PC-9 (cell line): ENCODE results near the gene SMURF1. TPM values are rescaled to one million over a fixed set of nuclear protein-coding genes. Genes with fewer than 3 reads are reported as not detected.

ENCODE experiments used
- BruUV-seq: library from RNA; stranded (reverse); fragments of 400-500 nt; replicated peaks from 2 replicates; lab custom pipeline; 2021; lab: Mats Ljungman, UMichigan
- CTCF ChIA-PET: fragments of 300-600 bp; sonication (Branson Sonifier 250); formaldehyde crosslinking; loops from one replicate; lab custom pipeline; 2022; ENCODE audit warnings: antibody characterized with exemption; lab: Charles Lee
- POLR2A ChIA-PET: fragments of 300-600 bp; sonication (Branson Sonifier 250); formaldehyde crosslinking; loops from one replicate; lab custom pipeline; 2022; ENCODE audit warnings: antibody characterized with exemption; ENCODE audit not compliant: unreplicated experiment; lab: Charles Lee
- DNase-seq, 2 experiments: peaks; one replicate each; pipeline versions ENCODE4 v3.0.0 to v3.0.0-alpha.2; 2015 to 2022; ENCODE audit warnings: mixed read lengths in 1 of 2
- H2AFZ ChIP-seq: fragments of 200-600 bp; sonication (generic); 2 replicates; pipeline ENCODE4 v1.8.1; 2017; ENCODE audit warnings: antibody characterized with exemption
- H3F3A ChIP-seq: fragments of 200-600 bp; sonication (generic); 2 replicates; pipeline ENCODE4 v1.8.1; 2017; ENCODE audit warnings: antibody characterized with exemption, mild to moderate bottlenecking, low read depth; ENCODE audit not compliant: insufficient read depth
- H3K27ac ChIP-seq: fragments of 200-600 bp; sonication (generic); 2 replicates; pipeline ENCODE4 v1.6.1; 2016; ENCODE audit warnings: mixed run types
- H3K27me3 ChIP-seq: fragments of 200-600 bp; sonication (generic); 2 replicates; pipeline ENCODE4 v1.6.1; 2016; ENCODE audit warnings: low read depth, mixed run types; ENCODE audit not compliant: insufficient read depth
- H3K36me3 ChIP-seq: fragments of 200-600 bp; sonication (generic); 2 replicates; pipeline ENCODE4 v1.6.1; 2016; ENCODE audit warnings: low read depth, mixed run types
- H3K4me1 ChIP-seq: fragments of 200-600 bp; sonication (generic); replicated peaks from 2 replicates; pipeline ENCODE4 v1.6.1; 2016; ENCODE audit warnings: mixed run types; ENCODE audit not compliant: insufficient read depth
- H3K4me2 ChIP-seq: fragments of 200-600 bp; sonication (generic); 2 replicates; pipeline ENCODE4 v1.6.1; 2017; ENCODE audit warnings: mixed run types
- H3K4me3 ChIP-seq: fragments of 200-600 bp; sonication (generic); 2 replicates; pipeline ENCODE4 v1.6.1; 2016; ENCODE audit warnings: mixed run types
- H3K79me2 ChIP-seq: fragments of 200-600 bp; sonication (generic); 2 replicates; pipeline ENCODE4 v1.6.1; 2017; ENCODE audit warnings: low read depth, mixed run types
- H3K9me2 ChIP-seq: fragments of 200-600 bp; sonication (generic); 2 replicates; pipeline ENCODE4 v1.8.1; 2017; ENCODE audit warnings: mild to moderate bottlenecking; ENCODE audit not compliant: insufficient read depth
- H3K9me3 ChIP-seq: fragments of 200-600 bp; sonication (generic); 2 replicates; pipeline ENCODE4 v1.8.1; 2016; ENCODE audit warnings: low read depth; ENCODE audit not compliant: insufficient read depth
- H4K20me1 ChIP-seq: fragments of 200-600 bp; sonication (generic); 2 replicates; pipeline ENCODE4 v1.8.1; 2017; ENCODE audit not compliant: insufficient read depth
- CTCF ChIP-seq: fragments of 200-600 bp; sonication (generic); conservative IDR thresholded peaks from 2 replicates; pipeline ENCODE4 v1.6.1; 2017; ENCODE audit warnings: mixed run types, antibody characterized with exemption, mild to moderate bottlenecking, moderate library complexity
- EZH2 ChIP-seq: fragments of 200-600 bp; sonication (generic); IDR thresholded peaks from 2 replicates; pipeline ENCODE4 v1.8.0; 2017; ENCODE audit warnings: antibody characterized with exemption, low read depth
- intact Hi-C: fragments of 100-400 bp; cut with micrococcal nuclease; formaldehyde crosslinking; loops from one replicate; pipeline ENCODE4 v1.10.0; 2022; ENCODE audit not compliant: unreplicated experiment
- total RNA-seq: library from RNA; stranded (reverse); gene quantifications from 2 replicates; pipeline ENCODE4 v1.2.3, GENCODE V29; 2021

The SMURF1 gene
- total RNA-seq, 1 experiment from 2014 or later = 53.2 TPM

GRCh38 chr7:98990356-98990755, 153.6 kb downstream of the SMURF1 start:
- TF ChIP-seq EZH2 (no peak), CTCF (no peak)
- ChIA-PET POLR2A (interaction anchor here (0.6 kb wide), 1 partner anchor 12 kb away, joined by 4 read pairs; no protein-coding TSS in a partner anchor), CTCF (interaction anchor here (0.6 kb wide), 1 partner anchor 126 kb away, joined by 11 read pairs; no protein-coding TSS in a partner anchor)
- Histone ChIP-seq H3K27ac (no peak overlapping the region), H3K79me2 (no peaks in the 10 kb centered on the region), H3K4me1 (no peaks in the 10 kb centered on the region), H3K36me3 (peaks cover 42% of the 10 kb centered on the region), H3K4me2 (no peak overlapping the region), H3K9me2 (no peaks in the 10 kb centered on the region), H4K20me1 (peaks cover 8% of the 10 kb centered on the region; the same call in 1 of the 2 replicates), H3K27me3 (no peaks in the 10 kb centered on the region), H3F3A (no peaks in the 10 kb centered on the region), H3K4me3 (no peak overlapping the region), H2AFZ (no peak overlapping the region), H3K9me3 (no peaks in the 10 kb centered on the region)
- intact Hi-C loops = no loop called here
- no TSS peak for BruUV-seq
- no peak for DNase-seq

DNA sequence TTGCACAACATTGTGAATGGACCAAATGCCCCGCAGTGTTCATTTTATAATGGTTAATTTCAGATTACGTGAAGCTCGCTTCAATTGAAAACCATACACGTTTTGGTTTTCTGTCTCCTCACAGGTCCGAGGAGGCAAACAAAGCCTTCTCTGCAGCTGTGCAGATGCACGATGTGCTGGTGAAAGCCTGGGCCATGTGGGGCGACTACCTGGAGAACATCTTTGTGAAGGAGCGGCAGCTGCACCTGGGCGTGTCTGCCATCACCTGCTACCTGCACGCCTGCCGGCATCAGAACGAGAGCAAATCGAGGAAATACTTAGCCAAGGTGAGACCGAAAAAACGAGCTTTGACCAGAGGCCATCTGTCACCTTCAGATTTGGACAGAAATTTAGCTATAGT, 155.3 kb downstream of the SMURF1 start:
- DNase-seq = no peak
- BruUV-seq = no TSS peak
- H3K79me2 ChIP-seq = no peaks in the 10 kb centered on the region
- no peak for TF ChIP-seq CTCF
- TF ChIP-seq EZH2 = no peak
- H3K4me1 ChIP-seq = no peaks in the 10 kb centered on the region
- POLR2A ChIA-PET = no interaction called here
- no peak overlapping the region for H2AFZ ChIP-seq
- H3K9me2 ChIP-seq = no peaks in the 10 kb centered on the region
- H3K4me2 ChIP-seq = no peak overlapping the region
- no peaks in the 10 kb centered on the region for H3K9me3 ChIP-seq
- peaks cover 52% of the 10 kb centered on the region for H3K36me3 ChIP-seq
- H3K4me3 ChIP-seq = no peak overlapping the region
- H3F3A ChIP-seq = no peaks in the 10 kb centered on the region; the same call in 1 of the 2 replicates
- intact Hi-C loops = no loop called here
- CTCF ChIA-PET = no interaction called here
- no peaks in the 10 kb centered on the region for H3K27me3 ChIP-seq
- H3K27ac ChIP-seq = no peak overlapping the region
- peaks cover 8% of the 10 kb centered on the region; the same call in 1 of the 2 replicates for H4K20me1 ChIP-seq

GRCh38 chr7:98985945-98986344, 158.0 kb downstream of the SMURF1 start:
- Histone ChIP-seq H3K4me1 (no peaks in the 10 kb centered on the region), H3K27ac (no peak overlapping the region), H3F3A (no peaks in the 10 kb centered on the region; the same call in 1 of the 2 replicates), H3K4me3 (no peak overlapping the region), H3K27me3 (no peaks in the 10 kb centered on the region), H2AFZ (no peak overlapping the region), H3K9me2 (no peaks in the 10 kb centered on the region), H3K36me3 (peaks cover 55% of the 10 kb centered on the region), H3K4me2 (no peak overlapping the region), H3K79me2 (no peaks in the 10 kb centered on the region), H4K20me1 (peaks cover 8% of the 10 kb centered on the region; the same call in 1 of the 2 replicates), H3K9me3 (no peaks in the 10 kb centered on the region)
- DNase-seq = no peak
- ChIA-PET POLR2A (interaction anchor here (0.6 to 0.7 kb wide), 2 partner anchors 26 to 330 kb away, joined by 9 to 21 read pairs; no protein-coding TSS in a partner anchor), CTCF (interaction anchor here (0.6 kb wide), 1 partner anchor 385 kb away, joined by 3 read pairs; no protein-coding TSS in a partner anchor)
- intact Hi-C loops = no loop called here
- TF ChIP-seq CTCF = no peak
- TF ChIP-seq EZH2 = no peak
- no TSS peak for BruUV-seq
